A549 (cell line): ENCODE measurements around the gene ZP4. TPM values are rescaled to one million over a fixed set of nuclear protein-coding genes. Genes with fewer than 3 reads are reported as not detected.

ENCODE experiments used
- ATAC-seq, 2 experiments: fragments of 200-7000 bp in 1 of 2; fragments of >200 bp in 1 of 2; cut with Nextera tagmentation in 1 of 2; cut with Tn5 transposase in 1 of 2; 3 replicates each; pipeline versions ENCODE4 v1.8.0 to v1.9.1; 2018 to 2020; ENCODE audit warnings: mild to moderate bottlenecking in 1 of 2, moderate library complexity in 1 of 2
- CTCF ChIA-PET: fragments of 300-600 bp; sonication (Branson Sonifier 250); formaldehyde crosslinking; extraction: SDS; loops from one replicate; lab custom pipeline; 2021; ENCODE audit warnings: antibody characterized with exemption, inconsistent platforms; lab: Yijun Ruan, JAX
- POLR2A ChIA-PET: fragments of 350-600 bp; formaldehyde crosslinking; extraction: SDS; loops from one replicate; lab custom pipeline; 2021; ENCODE audit warnings: antibody characterized with exemption, inconsistent platforms; lab: Yijun Ruan, JAX
- DNase-seq, 2 experiments: peaks; one replicate each; pipeline versions ENCODE4 v3.0.0 to v3.0.0-alpha.2; 2011 to 2016; ENCODE audit warnings: low read depth in 1 of 2, low spot score in 1 of 2
- FAIRE-seq: peaks from 2 replicates; lab custom pipeline; 2011; peaks lifted over from hg19 to GRCh38; lab: Jason Lieb, UNC
- H3K27ac ChIP-seq, 2 experiments: fragments of >200 bp; sonication (Bioruptor Twin); formaldehyde crosslinking; 3 replicates each; pipeline ENCODE4 v1.5.1; 2016 to 2017
- H3K4me1 ChIP-seq: fragments of >200 bp; sonication (Bioruptor Twin); formaldehyde crosslinking; 3 replicates; pipeline ENCODE4 v1.6.1; 2016
- H3K4me2 ChIP-seq: fragments of >200 bp; sonication (Bioruptor Twin); formaldehyde crosslinking; 3 replicates; pipeline ENCODE4 v1.6.1; 2016
- H3K4me3 ChIP-seq: fragments of >200 bp; sonication (Bioruptor Twin); formaldehyde crosslinking; 3 replicates; pipeline ENCODE4 v1.5.1; 2016
- H3K9me3 ChIP-seq: fragments of >200 bp; sonication (Bioruptor Twin); formaldehyde crosslinking; 3 replicates; pipeline ENCODE4 v1.6.1; 2016
- CBX8 ChIP-seq: fragments of 200-600 bp; sonication (generic); IDR thresholded peaks from 2 replicates; pipeline ENCODE4 v1.6.1; 2016
- CHD2 ChIP-seq: fragments of 150-350 bp; IDR thresholded peaks from 2 replicates; pipeline ENCODE4 v1.6.1; 2014; ENCODE audit warnings: low read length; ENCODE audit not compliant: partially characterized antibody
- EP300 ChIP-seq, 2 experiments: fragments of >200 bp; sonication (Bioruptor Twin); formaldehyde crosslinking; IDR thresholded peaks; 2 replicates in 1 of 2; 3 replicates in 1 of 2; pipeline ENCODE4 v1.6.1; 2016 to 2017
- FOSB ChIP-seq: fragments of 250-450 bp; sonication (Bioruptor Pico); IDR thresholded peaks from 2 replicates; pipeline ENCODE4 v1.5.0; 2020; ENCODE audit warnings: mild to moderate bottlenecking, moderate library complexity
- FOXS1 ChIP-seq: fragments of 250-450 bp; sonication (Bioruptor Pico); IDR thresholded peaks from 2 replicates; pipeline ENCODE4 v1.5.0; 2020; ENCODE audit warnings: mild to moderate bottlenecking, moderate library complexity
- GATA3 ChIP-seq: IDR thresholded peaks from 2 replicates; pipeline ENCODE4 v1.6.1; 2012; ENCODE audit warnings: borderline replicate concordance
- HEYL ChIP-seq: fragments of 250-450 bp; sonication (Bioruptor Pico); IDR thresholded peaks from 2 replicates; pipeline ENCODE4 v1.8.0; 2021; ENCODE audit warnings: mild to moderate bottlenecking, moderate library complexity
- HOXB5 ChIP-seq: fragments of 250-450 bp; sonication (Bioruptor Pico); IDR thresholded peaks from 2 replicates; pipeline ENCODE4 v1.5.0; 2020; ENCODE audit warnings: mild to moderate bottlenecking, moderate library complexity
- JUNB ChIP-seq: fragments of >200 bp; sonication (Bioruptor Twin); formaldehyde crosslinking; IDR thresholded peaks from 2 replicates; pipeline ENCODE4 v1.6.1; 2016
- KDM1A ChIP-seq: fragments of 200-600 bp; sonication (generic); IDR thresholded peaks from 2 replicates; pipeline ENCODE4 v1.6.1; 2016; ENCODE audit warnings: low read depth, mild to moderate bottlenecking
- KDM5A ChIP-seq: fragments of 200-600 bp; sonication (generic); IDR thresholded peaks from 2 replicates; pipeline ENCODE4 v1.6.1; 2016; ENCODE audit warnings: antibody characterized with exemption, mild to moderate bottlenecking
- NFE2L2 ChIP-seq: fragments of 150-350 bp; conservative IDR thresholded peaks from 2 replicates; pipeline ENCODE4 v1.6.1; 2014; ENCODE audit warnings: low read length
- POLR2A ChIP-seq: IDR thresholded peaks from 2 replicates; pipeline ENCODE4 v1.6.1; 2012; ENCODE audit warnings: mild to moderate bottlenecking, low read length
- SREBF2 ChIP-seq: fragments of 450-650 bp; IDR thresholded peaks from 2 replicates; pipeline ENCODE4 v1.6.1; 2014; ENCODE audit warnings: mild to moderate bottlenecking, moderate library complexity
- TP53 ChIP-seq: fragments of 250-450 bp; sonication (Bioruptor Pico); IDR thresholded peaks from 2 replicates; pipeline ENCODE4 v1.5.0; 2021; ENCODE audit warnings: mild to moderate bottlenecking, moderate library complexity
- ZSCAN20 ChIP-seq: fragments of 250-450 bp; sonication (Bioruptor Pico); IDR thresholded peaks from 2 replicates; pipeline ENCODE4 v1.8.0; 2022; ENCODE audit warnings: mild to moderate bottlenecking, moderate library complexity
- WGBS: methylation state at CpG from one replicate; pipeline ENCODE4 v1.1.6; 2017; ENCODE audit errors: missing lambda C conversion rate; 5-methylcytosine and 5-hydroxymethylcytosine counted together
- polyA plus RNA-seq, 4 experiments: library from polyadenylated mRNA; depleted of rRNA in 3 of 4; stranded (reverse); fragments of >200 nt; fragmentation: RNase III in 1 of 4; extraction: RNeasy Plus Mini Kit Qiagen cat#74134 plus additional on column Dnase treatment in 1 of 4; gene quantifications; 2 replicates in 3 of 4; 3 replicates in 1 of 4; pipeline ENCODE4 v1.2.3, GENCODE V29; 2011 to 2017
- TF ChIP-seq, protein P1 (sequence below): fragments of >200 bp; sonication (Bioruptor Twin); formaldehyde crosslinking; IDR thresholded peaks from 3 replicates; pipeline ENCODE4 v1.5.1; 2016
- TF ChIP-seq, protein P2 (sequence below): fragments of 250-450 bp; sonication (Bioruptor Pico); IDR thresholded peaks from 2 replicates; pipeline ENCODE4 v1.5.0; 2021; ENCODE audit warnings: mild to moderate bottlenecking, moderate library complexity, borderline replicate concordance
- TF ChIP-seq, protein P3 (sequence below): fragments of 150-350 bp; IDR thresholded peaks from 2 replicates; pipeline ENCODE4 v1.6.1; 2014; ENCODE audit warnings: low read depth, mild to moderate bottlenecking, low read length
- TF ChIP-seq, protein P4 (sequence below): fragments of 450-650 bp; IDR thresholded peaks from 2 replicates; pipeline ENCODE4 v1.6.1; 2014; ENCODE audit warnings: antibody characterized with exemption

ZP4 gene
- polyA plus RNA-seq, 2 of the 4 experiments (the other 2 are of a cell fraction) = not detected

DNA sequence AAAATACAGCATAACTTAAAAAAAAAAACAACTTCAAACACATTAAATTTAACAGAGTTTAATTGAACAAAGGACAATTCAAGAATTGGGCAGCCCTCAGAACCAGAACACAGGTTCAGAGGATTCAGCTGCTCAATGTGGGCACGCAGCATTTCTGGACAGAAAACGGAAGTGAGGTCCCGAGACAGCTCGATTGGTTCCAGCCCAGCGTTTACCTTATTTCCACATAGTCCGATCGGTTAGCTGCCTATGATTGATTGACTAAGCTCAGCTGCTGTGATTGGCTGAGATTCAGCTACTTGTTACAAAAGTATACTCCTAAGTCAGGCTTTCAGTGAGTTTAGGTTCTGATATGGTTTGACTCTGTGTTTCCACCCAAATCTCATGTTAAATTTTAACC lies 33.3 kb downstream of the ZP4 start:
- H3K4me3 ChIP-seq = no peak overlapping the region
- DNase-seq = no peak
- ChIA-PET CTCF (no interaction called here), POLR2A (no interaction called here)
- no peak for ATAC-seq
- no peaks in the 10 kb centered on the region for H3K4me1 ChIP-seq
- TF ChIP-seq CBX8 (no peak), NFE2L2 (no peak), FOXS1 (CRISPR knock-in tag) (no peak), EP300 (IDR thresholded peaks at IDR 0.05) (no peak), GATA3 (no peak), ZSCAN20 (CRISPR knock-in tag) (no peak), HOXB5 (CRISPR knock-in tag) (no peak), POLR2A (no peak), FOSB (CRISPR knock-in tag) (no peak), KDM5A (no peak), JUNB (no peak)
- TF ChIP-seq, protein P1, sequence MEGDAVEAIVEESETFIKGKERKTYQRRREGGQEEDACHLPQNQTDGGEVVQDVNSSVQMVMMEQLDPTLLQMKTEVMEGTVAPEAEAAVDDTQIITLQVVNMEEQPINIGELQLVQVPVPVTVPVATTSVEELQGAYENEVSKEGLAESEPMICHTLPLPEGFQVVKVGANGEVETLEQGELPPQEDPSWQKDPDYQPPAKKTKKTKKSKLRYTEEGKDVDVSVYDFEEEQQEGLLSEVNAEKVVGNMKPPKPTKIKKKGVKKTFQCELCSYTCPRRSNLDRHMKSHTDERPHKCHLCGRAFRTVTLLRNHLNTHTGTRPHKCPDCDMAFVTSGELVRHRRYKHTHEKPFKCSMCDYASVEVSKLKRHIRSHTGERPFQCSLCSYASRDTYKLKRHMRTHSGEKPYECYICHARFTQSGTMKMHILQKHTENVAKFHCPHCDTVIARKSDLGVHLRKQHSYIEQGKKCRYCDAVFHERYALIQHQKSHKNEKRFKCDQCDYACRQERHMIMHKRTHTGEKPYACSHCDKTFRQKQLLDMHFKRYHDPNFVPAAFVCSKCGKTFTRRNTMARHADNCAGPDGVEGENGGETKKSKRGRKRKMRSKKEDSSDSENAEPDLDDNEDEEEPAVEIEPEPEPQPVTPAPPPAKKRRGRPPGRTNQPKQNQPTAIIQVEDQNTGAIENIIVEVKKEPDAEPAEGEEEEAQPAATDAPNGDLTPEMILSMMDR = no peak
- TF ChIP-seq, protein P2, sequence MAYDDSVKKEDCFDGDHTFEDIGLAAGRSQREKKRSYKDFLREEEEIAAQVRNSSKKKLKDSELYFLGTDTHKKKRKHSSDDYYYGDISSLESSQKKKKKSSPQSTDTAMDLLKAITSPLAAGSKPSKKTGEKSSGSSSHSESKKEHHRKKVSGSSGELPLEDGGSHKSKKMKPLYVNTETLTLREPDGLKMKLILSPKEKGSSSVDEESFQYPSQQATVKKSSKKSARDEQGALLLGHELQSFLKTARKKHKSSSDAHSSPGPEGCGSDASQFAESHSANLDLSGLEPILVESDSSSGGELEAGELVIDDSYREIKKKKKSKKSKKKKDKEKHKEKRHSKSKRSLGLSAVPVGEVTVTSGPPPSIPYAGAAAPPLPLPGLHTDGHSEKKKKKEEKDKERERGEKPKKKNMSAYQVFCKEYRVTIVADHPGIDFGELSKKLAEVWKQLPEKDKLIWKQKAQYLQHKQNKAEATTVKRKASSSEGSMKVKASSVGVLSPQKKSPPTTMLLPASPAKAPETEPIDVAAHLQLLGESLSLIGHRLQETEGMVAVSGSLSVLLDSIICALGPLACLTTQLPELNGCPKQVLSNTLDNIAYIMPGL = no peak
- TF ChIP-seq, protein P3, sequence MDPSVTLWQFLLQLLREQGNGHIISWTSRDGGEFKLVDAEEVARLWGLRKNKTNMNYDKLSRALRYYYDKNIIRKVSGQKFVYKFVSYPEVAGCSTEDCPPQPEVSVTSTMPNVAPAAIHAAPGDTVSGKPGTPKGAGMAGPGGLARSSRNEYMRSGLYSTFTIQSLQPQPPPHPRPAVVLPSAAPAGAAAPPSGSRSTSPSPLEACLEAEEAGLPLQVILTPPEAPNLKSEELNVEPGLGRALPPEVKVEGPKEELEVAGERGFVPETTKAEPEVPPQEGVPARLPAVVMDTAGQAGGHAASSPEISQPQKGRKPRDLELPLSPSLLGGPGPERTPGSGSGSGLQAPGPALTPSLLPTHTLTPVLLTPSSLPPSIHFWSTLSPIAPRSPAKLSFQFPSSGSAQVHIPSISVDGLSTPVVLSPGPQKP = no peak
- 34% methylated on average over 7 of the region's 7 CpGs for WGBS
- no peak overlapping the region for H3K4me2 ChIP-seq
- FAIRE-seq = no peak
- H3K27ac ChIP-seq = no peak overlapping the region
- H3K9me3 ChIP-seq = no peaks in the 10 kb centered on the region

DNA sequence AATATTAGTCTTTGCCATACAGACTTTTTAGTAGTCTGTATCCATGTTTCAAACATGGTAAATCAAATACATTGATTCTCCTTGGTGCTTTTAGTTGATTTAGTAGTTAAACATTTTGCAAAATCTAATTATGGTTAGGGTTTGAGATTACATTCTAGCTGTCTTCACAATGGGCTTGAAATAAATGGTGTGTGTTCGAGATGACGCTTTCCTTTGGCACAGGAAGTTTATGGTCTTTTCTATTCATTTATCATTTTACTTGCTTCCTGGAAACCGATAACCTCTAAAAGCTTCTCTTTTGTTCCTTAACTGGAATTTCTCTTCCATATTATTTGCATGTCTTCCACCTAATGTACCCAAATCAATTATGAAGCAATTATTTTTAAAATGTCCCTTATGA lies 38.4 kb downstream of the ZP4 start:
- Histone ChIP-seq H3K9me3 (no peaks in the 10 kb centered on the region), H3K4me1 (no peaks in the 10 kb centered on the region), H3K4me2 (no peak overlapping the region), H3K4me3 (no peak overlapping the region), H3K27ac (no peak overlapping the region)
- ATAC-seq (no peak), FAIRE-seq (no peak), DNase-seq (no peak)
- POLR2A ChIA-PET = no interaction called here
- CTCF ChIA-PET = interaction anchor here (0.8 to 4.3 kb wide), 4 partner anchors 10 to 38 kb away, joined by 3 to 30 read pairs (median 5); no protein-coding TSS in a partner anchor
- WGBS = 52% methylated on average over 3 of the region's 3 CpGs
- TF ChIP-seq, protein P3 = no peak
- no peak for TF ChIP-seq POLR2A
- TF ChIP-seq CHD2 = no peak
- TF ChIP-seq, protein P4, sequence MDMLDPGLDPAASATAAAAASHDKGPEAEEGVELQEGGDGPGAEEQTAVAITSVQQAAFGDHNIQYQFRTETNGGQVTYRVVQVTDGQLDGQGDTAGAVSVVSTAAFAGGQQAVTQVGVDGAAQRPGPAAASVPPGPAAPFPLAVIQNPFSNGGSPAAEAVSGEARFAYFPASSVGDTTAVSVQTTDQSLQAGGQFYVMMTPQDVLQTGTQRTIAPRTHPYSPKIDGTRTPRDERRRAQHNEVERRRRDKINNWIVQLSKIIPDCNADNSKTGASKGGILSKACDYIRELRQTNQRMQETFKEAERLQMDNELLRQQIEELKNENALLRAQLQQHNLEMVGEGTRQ = no peak
- no peak for TF ChIP-seq KDM5A
- TF ChIP-seq SREBF2 = no peak
- TF ChIP-seq HEYL (CRISPR knock-in tag) = no peak
- no peak for TF ChIP-seq KDM1A
- no peak for TF ChIP-seq TP53
